SU-DHL-6 (cell line): ENCODE results near the gene WWOX.

Source experiments
- EZH2phosphoT487 ChIP-seq: fragments of 200-600 bp; sonication (generic), shearing (Covaris generic); conservative IDR thresholded peaks from 2 replicates; pipeline ENCODE4 v1.6.1; 2018; ENCODE audit warnings: mild to moderate bottlenecking, antibody characterized with exemption, low read length, moderate library complexity, mixed read lengths
- TF ChIP-seq, protein P1 (sequence below): fragments of 200-600 bp; sonication (generic); IDR thresholded peaks from one replicate; pipeline ENCODE4 v1.5.1; 2017; ENCODE audit warnings: antibody characterized with exemption, mild to moderate bottlenecking, low read length, moderate library complexity; ENCODE audit not compliant: insufficient read depth, poor library complexity, severe bottlenecking

DNA sequence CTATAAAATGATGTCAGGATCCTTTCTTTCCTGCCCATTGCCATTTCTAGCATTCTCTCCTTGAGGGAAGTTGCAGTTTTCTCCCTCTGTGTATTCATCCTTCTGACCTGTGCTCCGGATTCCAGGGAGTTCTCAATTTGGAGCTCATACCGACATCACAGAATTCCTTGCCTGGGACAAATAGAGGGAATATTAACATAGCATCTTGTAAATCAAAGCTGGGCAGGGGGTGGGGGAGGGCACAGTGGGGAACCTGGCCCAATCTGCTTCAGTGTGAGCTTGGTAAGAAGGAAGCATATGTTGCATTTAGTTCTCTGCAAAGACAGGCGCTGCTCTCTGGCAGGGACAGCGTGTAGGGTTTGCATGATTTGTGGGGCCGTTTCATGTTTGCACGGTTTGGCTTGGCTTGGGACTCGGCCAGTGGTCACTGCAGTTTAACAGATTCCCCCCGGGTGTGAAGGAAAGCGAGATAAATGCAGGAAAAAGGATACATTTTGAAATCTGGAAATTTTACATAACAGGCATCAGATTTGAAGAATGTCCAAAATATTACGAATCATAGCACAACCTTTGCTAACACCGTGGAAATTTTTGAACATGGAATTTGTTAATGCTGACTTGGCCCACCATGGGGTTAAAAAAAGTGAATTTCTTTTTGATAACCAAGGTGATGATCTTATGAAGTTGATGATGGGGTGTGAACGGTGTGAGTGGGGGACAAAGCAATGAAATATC lies 178.0 kb downstream of the WWOX start:
- TF ChIP-seq, protein P1, sequence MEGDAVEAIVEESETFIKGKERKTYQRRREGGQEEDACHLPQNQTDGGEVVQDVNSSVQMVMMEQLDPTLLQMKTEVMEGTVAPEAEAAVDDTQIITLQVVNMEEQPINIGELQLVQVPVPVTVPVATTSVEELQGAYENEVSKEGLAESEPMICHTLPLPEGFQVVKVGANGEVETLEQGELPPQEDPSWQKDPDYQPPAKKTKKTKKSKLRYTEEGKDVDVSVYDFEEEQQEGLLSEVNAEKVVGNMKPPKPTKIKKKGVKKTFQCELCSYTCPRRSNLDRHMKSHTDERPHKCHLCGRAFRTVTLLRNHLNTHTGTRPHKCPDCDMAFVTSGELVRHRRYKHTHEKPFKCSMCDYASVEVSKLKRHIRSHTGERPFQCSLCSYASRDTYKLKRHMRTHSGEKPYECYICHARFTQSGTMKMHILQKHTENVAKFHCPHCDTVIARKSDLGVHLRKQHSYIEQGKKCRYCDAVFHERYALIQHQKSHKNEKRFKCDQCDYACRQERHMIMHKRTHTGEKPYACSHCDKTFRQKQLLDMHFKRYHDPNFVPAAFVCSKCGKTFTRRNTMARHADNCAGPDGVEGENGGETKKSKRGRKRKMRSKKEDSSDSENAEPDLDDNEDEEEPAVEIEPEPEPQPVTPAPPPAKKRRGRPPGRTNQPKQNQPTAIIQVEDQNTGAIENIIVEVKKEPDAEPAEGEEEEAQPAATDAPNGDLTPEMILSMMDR = no peak
- TF ChIP-seq EZH2phosphoT487 = no peak
